Cardiac muscle cell (in vitro differentiated cells and primary cell): ENCODE measurements around the gene ACTR1B. TPM values are rescaled to one million over a fixed set of nuclear protein-coding genes. Genes with fewer than 3 reads are reported as not detected.
"Not testable (repeated sequence)": the region's sequence is repeated elsewhere in the genome, so short reads cannot be mapped to it uniquely, and the experiment has no call there.

Experiments
- DNase-seq, 2 donors: peaks; one replicate each; pipeline versions ENCODE4 v3.0.0 to v3.0.0-alpha.2; 2010 to 2017; ENCODE audit warnings: low read depth in 1 of 2, low spot score in 1 of 2
- H3K27ac ChIP-seq: fragments of 200-600 bp; sonication (generic); 2 replicates; pipeline ENCODE4 v1.5.1; 2016
- H3K27me3 ChIP-seq: fragments of 200-600 bp; sonication (generic); 2 replicates; pipeline ENCODE4 v1.6.0; 2016; ENCODE audit warnings: control low read depth
- H3K36me3 ChIP-seq: fragments of 200-600 bp; sonication (generic); 2 replicates; pipeline ENCODE4 v1.5.1; 2016; ENCODE audit warnings: control low read depth
- H3K4me1 ChIP-seq: fragments of 200-600 bp; sonication (generic); 2 replicates; pipeline ENCODE4 v1.8.1; 2017; ENCODE audit warnings: low read depth, mild to moderate bottlenecking, mixed run types
- H3K4me3 ChIP-seq: fragments of 200-600 bp; sonication (generic); 2 replicates; pipeline ENCODE4 v1.5.1; 2016; ENCODE audit warnings: mild to moderate bottlenecking
- H3K9me3 ChIP-seq: fragments of 200-600 bp; sonication (generic); 2 replicates; pipeline ENCODE4 v1.5.1; 2017; ENCODE audit warnings: low read depth, mild to moderate bottlenecking, control low read depth
- polyA plus RNA-seq: library from polyadenylated mRNA; unstranded; fragments of >200 nt; fragmentation: Nextera tagmentation; extraction: Ambion mirVana; gene quantifications from 2 replicates; pipeline ENCODE4 v1.2.1, GENCODE V29; 2016
- total RNA-seq: library from RNA; depleted of rRNA; stranded (reverse); fragments of >200 nt; gene quantifications from 2 replicates; pipeline ENCODE4 v1.2.3, GENCODE V29; 2016
- TF ChIP-seq, protein P1 (sequence below): IDR thresholded peaks from 2 replicates; pipeline ENCODE4 v1.5.1; 2012; ENCODE audit warnings: low read depth, mild to moderate bottlenecking, low read length

Gene ACTR1B
- total and polyA plus RNA-seq, 2 experiments from 2014 or later: 22.9 to 109 TPM

DNA sequence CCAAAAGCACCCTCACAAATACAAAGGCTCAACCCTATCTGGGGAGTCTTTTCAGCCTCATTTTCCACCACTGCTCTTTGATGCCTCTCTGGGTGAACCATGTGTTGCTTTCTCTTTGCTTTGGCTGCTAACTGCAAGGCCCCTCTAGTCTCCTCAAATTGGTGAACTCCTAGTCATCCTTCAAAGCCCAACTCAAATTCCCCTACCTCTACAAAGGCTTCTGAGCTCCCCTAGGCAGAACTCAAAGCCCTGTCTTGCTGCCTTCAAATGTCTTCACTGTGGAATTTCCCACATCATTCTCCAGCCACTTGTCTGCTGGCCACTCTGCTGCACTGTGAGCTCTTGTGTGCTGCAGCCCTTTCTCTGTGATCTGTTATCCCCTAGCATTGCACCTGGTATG lies 40.9 kb downstream of the ACTR1B start:
- not testable (repeated sequence) for H3K27ac ChIP-seq, H3K4me3 ChIP-seq, H3K36me3 ChIP-seq, DNase-seq, H3K9me3 ChIP-seq, H3K27me3 ChIP-seq, H3K4me1 ChIP-seq

DNA sequence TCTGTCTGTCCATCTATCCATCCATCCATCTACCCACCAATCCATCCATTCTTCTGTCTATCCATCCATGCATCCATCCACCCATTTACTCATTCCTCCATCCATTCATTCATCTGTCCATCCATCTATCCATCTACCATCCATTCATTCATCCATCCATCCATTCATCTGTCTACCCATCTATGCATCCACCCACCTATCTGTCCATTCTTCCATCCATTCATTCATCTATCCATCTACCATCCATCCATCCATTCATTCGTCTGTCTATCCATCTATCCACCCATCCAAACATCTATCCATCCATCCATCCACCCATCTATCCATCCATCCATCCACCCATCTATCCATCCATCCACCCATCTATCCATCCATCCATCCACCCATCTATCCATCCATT lies 43.4 kb downstream of the ACTR1B start:
- not testable (repeated sequence) for H3K27me3 ChIP-seq, H3K27ac ChIP-seq, DNase-seq, H3K4me1 ChIP-seq, H3K4me3 ChIP-seq, H3K9me3 ChIP-seq, H3K36me3 ChIP-seq

DNA sequence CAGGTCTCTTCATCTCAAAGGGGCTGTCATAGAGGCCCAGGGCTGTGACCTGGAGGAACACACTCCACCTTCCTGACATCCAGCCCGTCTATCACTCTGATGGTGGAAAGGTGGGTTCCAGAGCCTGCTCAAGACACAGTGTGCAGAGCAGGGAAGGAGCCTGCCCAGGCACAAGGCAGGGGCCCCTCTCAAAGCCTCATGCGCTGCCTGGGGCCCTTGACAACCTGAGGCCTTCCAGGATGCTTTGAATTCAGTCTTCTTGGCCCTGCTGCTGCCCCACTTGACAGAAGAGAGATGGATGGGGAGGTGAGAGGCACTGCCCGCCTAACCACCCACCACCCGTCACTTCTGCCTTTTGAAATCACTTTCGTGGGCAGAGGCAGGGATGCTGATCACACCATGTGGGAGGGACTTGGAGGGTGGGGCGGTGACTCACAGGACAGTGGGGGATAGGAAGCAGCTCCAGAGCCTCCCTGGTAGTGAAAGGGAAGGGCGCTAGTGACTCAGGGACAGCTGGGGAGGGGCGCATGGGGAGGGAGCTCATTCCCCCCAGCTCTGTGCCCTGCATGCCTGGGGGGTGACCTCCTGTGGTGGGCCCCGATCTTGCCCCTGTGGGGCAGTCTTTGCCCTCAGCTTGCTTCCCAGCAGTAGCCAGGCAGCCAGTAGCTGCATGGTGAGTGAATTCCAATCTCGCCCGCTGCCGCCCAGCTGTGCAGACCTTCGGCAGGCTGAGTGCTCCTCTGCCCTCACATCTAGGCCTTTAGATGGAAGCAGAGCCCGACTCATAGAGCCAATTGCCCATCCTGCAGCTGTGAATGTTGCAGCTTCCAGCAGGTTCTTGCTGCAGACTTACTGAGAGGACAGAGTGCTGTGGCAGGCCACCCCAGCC lies 44.7 kb downstream of the ACTR1B start:
- not testable (repeated sequence) for H3K27ac ChIP-seq, H3K4me1 ChIP-seq, DNase-seq, H3K4me3 ChIP-seq, H3K9me3 ChIP-seq, H3K27me3 ChIP-seq, H3K36me3 ChIP-seq

DNA sequence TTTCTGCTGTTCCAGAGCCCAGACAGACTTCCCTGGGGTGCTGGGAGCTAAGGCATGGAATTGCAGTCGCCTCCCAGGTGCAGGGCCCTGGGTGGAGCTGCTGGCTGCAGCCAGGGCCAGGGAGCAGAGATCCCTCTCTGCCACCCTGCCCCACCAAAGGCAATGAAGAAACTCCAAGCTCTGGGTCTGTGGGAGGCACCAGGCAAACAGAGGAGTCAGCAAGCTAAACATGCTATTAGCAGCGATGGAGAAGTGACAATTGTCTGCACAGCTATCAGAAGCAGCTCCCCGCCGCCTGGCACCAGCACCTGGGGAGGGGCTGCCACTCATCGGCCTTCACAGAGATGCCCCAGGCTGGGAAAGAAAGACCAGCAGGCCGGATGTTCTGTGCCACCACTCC lies 45.9 kb downstream of the ACTR1B start:
- TF ChIP-seq, protein P1, sequence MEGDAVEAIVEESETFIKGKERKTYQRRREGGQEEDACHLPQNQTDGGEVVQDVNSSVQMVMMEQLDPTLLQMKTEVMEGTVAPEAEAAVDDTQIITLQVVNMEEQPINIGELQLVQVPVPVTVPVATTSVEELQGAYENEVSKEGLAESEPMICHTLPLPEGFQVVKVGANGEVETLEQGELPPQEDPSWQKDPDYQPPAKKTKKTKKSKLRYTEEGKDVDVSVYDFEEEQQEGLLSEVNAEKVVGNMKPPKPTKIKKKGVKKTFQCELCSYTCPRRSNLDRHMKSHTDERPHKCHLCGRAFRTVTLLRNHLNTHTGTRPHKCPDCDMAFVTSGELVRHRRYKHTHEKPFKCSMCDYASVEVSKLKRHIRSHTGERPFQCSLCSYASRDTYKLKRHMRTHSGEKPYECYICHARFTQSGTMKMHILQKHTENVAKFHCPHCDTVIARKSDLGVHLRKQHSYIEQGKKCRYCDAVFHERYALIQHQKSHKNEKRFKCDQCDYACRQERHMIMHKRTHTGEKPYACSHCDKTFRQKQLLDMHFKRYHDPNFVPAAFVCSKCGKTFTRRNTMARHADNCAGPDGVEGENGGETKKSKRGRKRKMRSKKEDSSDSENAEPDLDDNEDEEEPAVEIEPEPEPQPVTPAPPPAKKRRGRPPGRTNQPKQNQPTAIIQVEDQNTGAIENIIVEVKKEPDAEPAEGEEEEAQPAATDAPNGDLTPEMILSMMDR: no peak
- Histone ChIP-seq H3K27me3 (no peaks in the 10 kb centered on the region), H3K4me3 (no peak overlapping the region), H3K9me3 (no peaks in the 10 kb centered on the region), H3K27ac (no peak overlapping the region), H3K36me3 (no peaks in the 10 kb centered on the region), H3K4me1 (no peaks in the 10 kb centered on the region)
- no peak for DNase-seq

DNA sequence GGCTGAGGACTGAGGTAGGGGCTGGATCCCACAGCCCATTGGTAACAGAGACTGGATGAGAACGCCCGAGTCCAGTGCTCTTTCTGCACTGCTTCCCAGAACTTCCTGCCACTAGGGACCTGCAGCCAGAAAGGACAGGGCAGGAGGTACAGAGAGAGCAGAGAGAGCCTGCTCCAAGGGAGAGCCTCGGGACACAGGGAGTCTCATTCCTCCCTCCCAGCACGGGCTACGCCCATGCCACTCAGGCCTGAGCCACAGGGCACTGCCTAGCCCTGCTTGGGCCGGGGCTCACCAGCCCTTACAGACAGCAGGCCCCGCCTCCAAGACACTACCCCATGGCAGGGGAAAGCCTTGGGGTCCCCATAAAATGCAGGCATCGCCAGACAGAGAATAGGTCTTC lies 48.1 kb downstream of the ACTR1B start:
- not testable (repeated sequence) for H3K27me3 ChIP-seq, H3K27ac ChIP-seq, H3K4me1 ChIP-seq, DNase-seq, H3K4me3 ChIP-seq, H3K9me3 ChIP-seq, H3K36me3 ChIP-seq

DNA sequence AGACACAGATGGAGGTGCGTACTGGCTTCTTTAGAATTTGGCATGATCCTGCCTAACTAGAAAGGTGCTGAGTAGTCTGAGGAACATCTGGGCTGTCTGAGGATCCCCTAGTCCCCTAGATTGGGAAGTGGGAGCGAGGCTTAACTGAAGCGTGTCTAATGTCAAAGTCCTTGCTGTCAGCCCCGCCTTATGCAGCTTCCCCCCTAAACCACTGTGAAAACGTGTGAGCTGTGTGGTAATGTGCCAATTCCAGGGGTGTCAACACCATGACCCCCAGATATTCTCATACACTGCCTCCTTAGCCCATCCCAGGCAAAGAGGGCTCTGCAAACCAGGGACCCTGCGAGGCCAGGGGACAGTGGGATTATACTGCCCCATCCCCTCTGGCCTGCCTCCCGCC lies 51.9 kb downstream of the ACTR1B start:
- not testable (repeated sequence) for DNase-seq, H3K4me1 ChIP-seq, H3K27me3 ChIP-seq, H3K36me3 ChIP-seq, H3K27ac ChIP-seq, H3K9me3 ChIP-seq, H3K4me3 ChIP-seq

DNA sequence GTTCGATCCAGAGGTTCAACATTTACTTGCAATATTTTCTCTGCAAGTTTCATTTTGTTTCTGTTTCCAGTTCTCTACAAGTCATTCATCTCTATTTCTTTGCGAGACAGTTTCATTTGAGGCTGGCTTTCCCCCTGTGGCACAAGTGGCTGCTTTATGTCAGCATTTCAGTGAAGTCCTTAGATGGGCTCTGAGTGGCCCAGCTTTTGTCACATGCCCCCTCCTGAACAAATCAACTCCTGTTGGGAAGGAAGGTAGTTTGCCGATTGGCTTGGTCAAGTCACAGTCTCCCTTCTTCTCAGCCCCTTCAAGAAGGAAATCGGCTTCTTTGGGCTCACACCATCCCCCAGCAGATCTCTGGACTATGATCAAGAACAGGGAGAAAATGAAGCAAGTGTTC lies 55.1 kb downstream of the ACTR1B start:
- H3K4me3 ChIP-seq, H3K27ac ChIP-seq, DNase-seq, H3K27me3 ChIP-seq, H3K36me3 ChIP-seq, H3K4me1 ChIP-seq, H3K9me3 ChIP-seq: not testable (repeated sequence)

Other genes starting within 250 kb of the ACTR1B start
- gene ANKRD36B, start 74.2 kb downstream of the ACTR1B start, total RNA-seq: 30.3 and 154 TPM in 2 replicates
- gene ANKRD36B, start 74.2 kb downstream of the ACTR1B start, polyA plus RNA-seq: 78.1 and 130 TPM in 2 replicates
- 429 and 749 TPM in 2 replicates for gene COX5B, start 18.0 kb downstream of the ACTR1B start, total RNA-seq
- gene COX5B, start 18.0 kb downstream of the ACTR1B start, polyA plus RNA-seq: 801 and 969 TPM in 2 replicates
- gene C2orf92, start 5.7 kb upstream of the ACTR1B start, total RNA-seq: 2.4 and 6.7 TPM in 2 replicates
- 6.8 and 9.4 TPM in 2 replicates for gene C2orf92, start 5.7 kb upstream of the ACTR1B start, polyA plus RNA-seq
- gene ZAP70, start 49.5 kb upstream of the ACTR1B start, total RNA-seq: 2.7 and 7.3 TPM in 2 replicates
- 0.32 and 3.5 TPM in 2 replicates for gene ZAP70, start 49.5 kb upstream of the ACTR1B start, polyA plus RNA-seq